GM11168 (cell line): Measurements from ENCODE around the gene MRGPRX4.
"Not testable (repeated sequence)": the region's sequence is repeated elsewhere in the genome, so short reads cannot be mapped to it uniquely, and the experiment has no call there.

Source experiments
- in situ Hi-C: fragments of 300-500 bp; cut with MboI; formaldehyde crosslinking; loops from one replicate; pipeline ENCODE4 v1.12.0; 2022; ENCODE audit warnings: low sequenced_read_pairs; ENCODE audit not compliant: unreplicated experiment

Gene MRGPRX4

DNA sequence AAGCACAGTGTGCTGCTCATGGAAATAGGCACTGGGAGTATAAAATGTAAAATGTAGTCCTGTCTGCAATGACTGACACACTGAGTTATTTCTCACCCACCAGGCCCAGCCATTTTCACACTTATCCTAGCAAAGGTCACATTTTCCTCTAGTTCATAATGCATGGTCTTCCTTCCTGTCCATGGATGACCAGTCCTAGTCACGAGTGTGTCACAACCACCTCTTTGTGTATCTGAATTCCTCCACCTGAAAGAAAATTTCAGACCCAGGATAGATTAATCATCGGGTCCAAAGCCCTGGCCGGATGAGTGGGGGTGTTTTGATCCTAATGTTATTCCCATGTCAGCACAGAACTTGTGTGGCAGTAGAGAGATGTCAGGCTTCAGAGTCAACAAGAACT is at the start of gene MRGPRX4:
MRGPRX4 (plus strand) TSS at position 172 of the 400 bp plus-strand sequence. CDS start 420 bp downstream, outside the sequence.
- in situ Hi-C loops: no loop called here

DNA sequence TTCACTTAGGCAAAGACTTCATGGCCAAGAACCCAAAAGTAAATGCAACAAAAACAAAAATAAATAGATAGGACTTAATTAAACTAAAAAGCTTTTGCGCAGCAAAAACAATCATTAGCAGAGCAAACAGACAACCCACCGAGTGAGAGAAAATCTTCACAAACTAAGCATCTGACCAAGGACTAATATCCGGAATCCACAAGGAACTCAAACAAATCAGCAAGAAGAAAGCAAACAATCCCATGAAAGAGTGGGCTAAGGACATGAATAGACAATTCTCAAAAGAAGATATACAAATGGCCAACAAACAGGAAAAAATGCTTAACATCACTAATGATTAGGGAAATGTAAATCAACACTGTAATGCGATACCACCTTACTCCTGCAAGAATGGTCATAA is 41.5 kb upstream of the MRGPRX4 start:
- in situ Hi-C loops: not testable (repeated sequence)

DNA sequence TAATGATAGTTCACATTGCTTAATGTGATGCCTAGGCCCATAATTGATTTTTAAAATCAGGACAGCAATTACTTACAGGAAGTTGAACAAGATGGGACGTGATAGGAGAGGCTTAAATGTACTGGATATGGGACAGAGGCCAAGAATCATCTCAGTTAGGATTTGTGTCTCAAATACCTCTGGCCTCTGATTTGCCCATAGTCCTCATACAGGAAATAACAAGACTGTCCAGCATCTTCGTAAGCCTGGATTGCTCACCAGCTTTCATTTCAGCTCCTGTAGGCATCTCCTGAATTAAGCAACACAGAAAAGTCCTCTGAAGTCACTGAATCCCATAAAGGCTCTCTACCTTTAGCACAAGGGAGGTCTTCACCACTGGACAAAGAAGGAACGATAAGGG is 40.3 kb upstream of the MRGPRX4 start, which contains the start of gene MRGPRX3:
MRGPRX3 (plus strand) TSS at position 231 of the 400 bp plus-strand sequence. CDS start 4,632 bp downstream, outside the sequence.
- in situ Hi-C loops: no loop called here

DNA sequence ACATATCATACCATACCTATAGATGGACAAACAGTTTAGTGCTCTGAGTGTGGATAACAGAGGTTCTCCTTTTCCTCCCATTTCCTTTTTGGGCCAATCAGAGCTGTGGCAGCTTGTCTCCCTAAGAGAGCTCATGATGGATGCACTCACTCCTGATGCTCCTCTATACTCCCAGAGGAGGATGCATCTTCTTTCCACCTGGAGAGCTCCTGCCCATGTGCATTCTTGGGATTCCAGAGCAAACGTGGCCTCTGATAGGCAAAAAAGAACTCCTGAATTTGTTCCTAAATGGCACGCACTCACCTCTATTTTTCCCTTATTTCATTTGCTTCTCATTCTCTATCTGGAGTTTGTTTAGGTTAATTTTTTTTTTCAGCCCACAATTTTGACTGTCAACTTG is 37.3 kb upstream of the MRGPRX4 start:
- in situ Hi-C loops: no loop called here

DNA sequence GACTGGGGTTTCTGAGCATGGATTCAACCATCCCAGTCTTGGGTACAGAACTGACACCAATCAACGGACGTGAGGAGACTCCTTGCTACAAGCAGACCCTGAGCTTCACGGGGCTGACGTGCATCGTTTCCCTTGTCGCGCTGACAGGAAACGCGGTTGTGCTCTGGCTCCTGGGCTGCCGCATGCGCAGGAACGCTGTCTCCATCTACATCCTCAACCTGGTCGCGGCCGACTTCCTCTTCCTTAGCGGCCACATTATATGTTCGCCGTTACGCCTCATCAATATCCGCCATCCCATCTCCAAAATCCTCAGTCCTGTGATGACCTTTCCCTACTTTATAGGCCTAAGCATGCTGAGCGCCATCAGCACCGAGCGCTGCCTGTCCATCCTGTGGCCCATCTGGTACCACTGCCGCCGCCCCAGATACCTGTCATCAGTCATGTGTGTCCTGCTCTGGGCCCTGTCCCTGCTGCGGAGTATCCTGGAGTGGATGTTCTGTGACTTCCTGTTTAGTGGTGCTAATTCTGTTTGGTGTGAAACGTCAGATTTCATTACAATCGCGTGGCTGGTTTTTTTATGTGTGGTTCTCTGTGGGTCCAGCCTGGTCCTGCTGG is 35.3 kb upstream of the MRGPRX4 start:
- in situ Hi-C loops: no loop called here

DNA sequence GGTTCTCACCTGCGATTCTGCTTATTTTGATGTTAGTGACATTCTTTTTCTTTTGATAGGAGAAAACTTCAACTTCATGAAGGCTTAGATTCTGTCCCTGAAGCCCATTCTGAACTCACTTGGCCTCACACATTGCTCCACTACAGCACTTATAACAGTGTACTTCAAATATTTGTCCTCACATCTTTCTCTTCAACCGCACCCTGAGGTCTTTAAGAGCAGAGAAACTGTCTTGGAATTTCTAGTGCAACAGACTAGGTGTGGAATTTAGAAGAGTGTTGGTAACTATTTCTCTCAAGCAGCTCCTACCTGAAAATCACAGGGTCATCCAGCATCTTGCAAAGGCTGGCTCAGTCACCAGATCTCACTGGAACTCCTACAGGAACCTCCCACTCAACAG is 32.5 kb upstream of the MRGPRX4 start:
- in situ Hi-C loops: no loop called here

DNA sequence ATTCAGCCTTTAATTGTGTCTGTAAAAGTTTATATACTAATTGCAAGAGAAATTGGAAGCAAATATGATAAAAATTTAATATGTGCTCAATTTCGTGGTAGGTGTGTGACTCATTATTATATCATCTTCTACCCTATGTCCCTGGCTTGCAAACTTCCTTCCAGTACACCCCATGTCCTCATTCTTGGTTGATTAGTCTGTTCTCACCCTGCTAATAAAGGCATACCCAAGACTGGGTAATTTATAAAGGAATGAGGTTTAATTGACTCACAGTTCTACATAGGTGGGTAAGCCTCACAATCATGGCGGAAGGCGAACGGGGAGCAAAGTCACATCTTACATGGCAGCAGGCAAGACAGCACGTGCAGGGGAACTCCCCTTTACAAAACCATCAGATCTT is 28.4 kb upstream of the MRGPRX4 start:
- in situ Hi-C loops: no loop called here

DNA sequence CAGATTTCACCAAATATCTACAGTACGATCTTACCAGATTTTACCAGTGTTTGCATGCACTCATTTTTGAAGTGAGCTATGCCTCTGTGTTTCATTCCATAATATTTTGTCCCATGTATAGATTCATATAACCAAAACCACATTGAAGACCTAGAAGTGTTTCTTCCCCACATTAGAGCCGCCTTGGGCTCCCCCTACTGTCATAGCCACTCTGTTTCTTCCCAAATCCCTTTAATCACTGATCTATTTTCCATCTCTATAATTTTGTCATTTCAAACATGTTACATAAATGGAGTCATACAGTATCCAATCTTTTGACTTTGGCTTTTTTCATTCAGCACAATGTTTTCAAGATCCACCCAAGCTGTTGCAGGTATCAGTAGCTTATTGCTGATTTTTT is 27.6 kb upstream of the MRGPRX4 start:
- in situ Hi-C loops: no loop called here

DNA sequence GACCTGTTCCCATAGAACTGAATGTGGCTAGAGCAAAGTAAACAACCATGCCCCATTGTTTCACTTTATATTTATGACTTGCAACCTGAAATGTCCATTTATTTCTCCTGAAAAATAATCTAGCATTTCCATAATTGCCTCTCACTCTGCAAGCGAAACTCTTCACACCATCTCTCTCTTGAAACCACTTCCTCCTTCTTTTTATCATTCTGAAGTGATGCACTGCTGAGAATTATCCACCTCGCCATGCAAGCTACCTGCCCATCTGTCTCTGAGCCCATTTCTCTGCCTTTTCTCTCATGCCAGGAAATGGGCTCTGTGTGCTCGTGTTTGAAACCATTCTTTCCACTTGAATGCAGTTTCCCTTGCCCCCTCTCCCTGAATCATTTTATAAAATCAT is 26.8 kb upstream of the MRGPRX4 start:
- in situ Hi-C loops: no loop called here

DNA sequence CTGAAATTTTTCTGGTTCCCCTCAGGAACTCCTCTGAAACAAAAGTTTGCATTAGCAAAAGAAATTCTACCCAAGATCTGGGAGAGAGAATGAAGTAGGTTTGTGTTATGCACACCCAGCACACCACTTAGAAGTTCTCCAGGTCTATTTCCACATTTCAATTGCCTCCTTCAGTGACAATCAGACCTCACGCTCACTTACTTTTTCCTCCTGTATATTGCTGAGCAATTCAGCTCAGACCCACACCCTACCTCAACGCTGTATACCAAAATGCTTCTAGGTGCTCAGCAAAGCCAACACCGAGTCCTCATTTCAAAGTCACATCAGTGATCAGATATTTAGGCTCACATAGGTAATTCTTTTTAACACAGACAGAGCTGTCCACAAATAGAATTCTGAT is 21.1 kb upstream of the MRGPRX4 start:
- in situ Hi-C loops: no loop called here

DNA sequence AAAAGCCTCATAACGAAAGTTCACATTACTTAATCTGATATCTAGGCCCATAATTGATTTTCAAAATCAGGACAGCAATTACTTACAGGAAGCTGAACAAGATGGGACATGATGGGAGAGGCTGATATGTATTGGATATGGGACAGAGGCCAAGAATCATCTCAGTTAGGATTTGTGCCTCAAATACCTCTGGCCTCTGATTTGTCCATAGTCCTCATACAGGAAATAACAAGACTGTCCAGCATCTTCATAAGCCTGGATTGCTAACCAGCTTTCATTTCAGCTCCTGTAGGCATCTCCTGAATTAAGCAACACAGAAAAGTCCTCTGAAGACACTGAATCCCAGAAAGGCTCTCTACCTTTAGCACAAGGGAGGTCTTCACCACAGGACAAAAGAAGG is 4.3 kb upstream of the MRGPRX4 start:
- in situ Hi-C loops: no loop called here

DNA sequence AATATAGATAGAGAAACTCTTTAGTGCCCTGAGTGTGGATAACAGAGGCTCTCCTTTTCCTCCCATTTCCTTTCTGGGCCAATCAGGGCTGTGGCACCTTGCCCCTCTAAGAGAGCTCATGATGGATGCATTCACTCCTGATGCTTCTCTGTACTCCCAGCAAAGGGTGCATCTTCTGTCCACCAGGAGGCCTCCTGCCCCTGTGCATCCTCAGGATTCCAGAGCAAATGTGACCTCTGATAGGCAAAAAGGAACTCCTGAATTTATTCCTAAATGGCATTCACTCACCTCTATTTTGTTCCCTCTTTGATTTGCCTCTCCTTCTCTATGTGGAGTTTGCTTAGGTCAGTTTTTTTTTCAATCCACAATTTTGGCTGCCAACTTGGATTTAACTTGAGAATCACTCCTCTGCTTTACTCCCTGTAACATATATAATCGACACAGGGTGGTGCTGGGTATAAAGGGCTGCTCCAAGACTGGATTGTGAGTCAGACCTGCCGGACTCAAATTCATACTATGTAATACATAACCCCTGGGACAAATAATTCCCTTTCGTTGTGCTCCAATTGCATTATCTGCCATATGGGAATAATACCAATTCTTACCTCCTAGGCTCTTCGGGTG is 1.1 kb upstream of the MRGPRX4 start:
- in situ Hi-C loops: no loop called here

DNA sequence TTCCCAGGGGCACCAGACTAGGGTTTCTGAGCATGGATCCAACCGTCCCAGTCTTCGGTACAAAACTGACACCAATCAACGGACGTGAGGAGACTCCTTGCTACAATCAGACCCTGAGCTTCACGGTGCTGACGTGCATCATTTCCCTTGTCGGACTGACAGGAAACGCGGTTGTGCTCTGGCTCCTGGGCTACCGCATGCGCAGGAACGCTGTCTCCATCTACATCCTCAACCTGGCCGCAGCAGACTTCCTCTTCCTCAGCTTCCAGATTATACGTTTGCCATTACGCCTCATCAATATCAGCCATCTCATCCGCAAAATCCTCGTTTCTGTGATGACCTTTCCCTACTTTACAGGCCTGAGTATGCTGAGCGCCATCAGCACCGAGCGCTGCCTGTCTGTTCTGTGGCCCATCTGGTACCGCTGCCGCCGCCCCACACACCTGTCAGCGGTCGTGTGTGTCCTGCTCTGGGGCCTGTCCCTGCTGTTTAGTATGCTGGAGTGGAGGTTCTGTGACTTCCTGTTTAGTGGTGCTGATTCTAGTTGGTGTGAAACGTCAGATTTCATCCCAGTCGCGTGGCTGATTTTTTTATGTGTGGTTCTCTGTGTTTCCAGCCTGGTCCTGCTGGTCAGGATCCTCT is 709 bp downstream of the MRGPRX4 start:
- in situ Hi-C loops: no loop called here

DNA sequence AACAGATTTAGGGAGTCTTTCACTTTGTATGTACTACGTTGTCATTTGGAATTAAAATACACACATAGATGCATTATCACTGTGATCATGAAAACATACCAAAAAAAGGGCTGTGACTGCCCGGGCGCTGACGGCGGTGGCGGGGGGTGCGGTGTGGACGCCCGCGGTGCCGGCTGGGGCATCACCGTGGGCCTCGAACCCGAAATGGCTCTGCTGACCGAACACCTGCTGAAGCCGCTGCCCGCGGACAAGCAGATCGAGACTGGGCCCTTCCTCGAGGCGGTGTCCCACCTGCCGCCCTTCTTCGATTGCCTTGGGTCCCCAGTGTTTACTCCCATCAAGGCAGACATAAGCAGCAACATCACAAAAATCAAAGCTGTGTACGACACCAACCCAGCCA is 16.2 kb downstream of the MRGPRX4 start:
- in situ Hi-C loops: no loop called here

DNA sequence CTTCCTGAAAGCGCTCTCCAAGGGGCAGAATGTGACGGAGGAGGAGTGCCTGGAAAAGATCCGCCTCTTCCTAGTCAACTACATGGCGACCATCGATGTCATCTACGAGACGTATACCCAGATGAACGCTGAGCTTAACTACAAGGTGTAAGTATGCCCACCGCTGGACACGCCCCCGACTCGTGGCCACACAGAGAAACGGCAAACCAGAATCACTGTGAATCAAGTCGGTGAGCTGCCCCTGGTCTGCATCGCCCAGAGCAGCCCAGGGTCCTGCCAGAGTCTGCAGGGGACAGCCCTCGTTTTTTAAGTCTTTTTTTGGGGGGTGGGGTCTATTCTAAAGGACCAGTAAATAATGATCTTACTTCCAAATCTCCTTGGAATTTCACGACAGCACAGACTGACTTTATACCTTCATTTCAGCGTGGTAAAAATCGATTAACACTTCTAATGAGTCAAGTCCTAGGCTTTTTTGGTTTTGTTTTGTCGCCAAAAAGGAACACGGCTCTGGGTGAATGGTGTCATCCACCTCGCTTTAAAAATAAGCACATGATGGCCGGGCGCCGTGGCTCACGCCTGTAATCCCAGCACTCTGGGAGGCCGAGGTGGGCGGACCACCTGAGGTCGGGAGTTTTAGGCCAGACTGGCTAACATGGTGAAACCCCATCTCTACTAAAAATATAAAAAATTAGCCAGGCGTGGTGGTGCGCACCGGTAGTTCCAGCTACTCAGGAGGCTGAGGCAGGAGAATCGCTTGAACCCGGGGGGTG is 17.0 kb downstream of the MRGPRX4 start:
- in situ Hi-C loops: not testable (repeated sequence)

DNA sequence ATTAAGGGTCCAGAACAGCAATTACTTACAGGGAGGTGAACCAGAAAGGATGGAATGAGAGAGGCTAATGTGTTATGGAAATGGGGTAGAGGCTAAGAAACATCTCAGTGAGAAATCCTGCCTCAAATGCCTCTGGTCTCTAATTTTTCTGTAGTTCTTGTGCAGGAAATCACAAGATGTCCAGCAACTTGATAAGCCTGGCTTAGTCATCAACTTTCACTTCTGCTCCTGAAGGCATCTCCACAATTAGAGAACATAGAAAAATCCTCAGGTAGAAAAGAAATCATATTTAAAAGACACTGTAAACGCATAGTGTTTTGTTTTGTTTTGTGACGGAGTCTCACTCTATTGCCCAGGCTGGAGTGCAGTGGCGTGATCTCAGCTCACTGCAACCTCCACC is 18.7 kb downstream of the MRGPRX4 start:
- in situ Hi-C loops: no loop called here

DNA sequence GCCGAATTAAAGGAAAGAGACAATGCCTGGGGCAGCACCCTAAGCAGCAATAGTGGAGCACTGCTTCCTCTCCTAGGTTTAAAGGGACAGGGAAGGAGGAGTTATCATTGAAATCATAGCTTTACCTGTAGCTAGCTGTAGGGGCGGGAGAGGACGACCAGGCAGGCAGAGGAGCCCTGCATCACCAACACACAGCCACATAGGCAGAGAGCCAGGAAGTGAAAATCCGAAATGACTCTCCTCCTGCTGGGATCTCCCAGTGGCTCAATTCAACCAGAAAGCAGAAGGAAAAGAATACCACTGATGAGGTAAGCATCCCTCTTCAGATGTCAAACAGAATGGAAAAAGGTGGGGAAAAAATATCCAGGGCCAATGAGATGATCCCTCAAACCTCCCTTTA is 20.4 kb downstream of the MRGPRX4 start:
- in situ Hi-C loops: no loop called here

DNA sequence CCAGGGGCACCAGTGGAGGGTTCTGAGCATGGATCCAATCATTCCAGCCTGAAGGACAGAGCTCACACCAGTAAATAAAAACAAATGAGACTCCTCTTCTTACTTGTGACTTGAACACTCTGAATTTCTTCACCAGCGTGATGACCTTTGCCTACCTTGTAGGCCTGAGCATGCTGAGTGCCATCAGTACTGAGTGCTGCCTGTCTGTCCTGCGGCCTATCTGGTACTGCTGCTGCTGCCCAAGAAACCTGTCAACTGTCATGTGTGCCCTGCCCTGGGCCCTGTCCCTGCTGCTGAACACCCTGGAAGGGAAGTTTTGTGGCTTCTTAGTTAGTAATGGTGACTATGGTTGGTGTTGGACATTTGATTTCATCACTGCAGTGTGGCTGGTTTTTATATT is 23.9 kb downstream of the MRGPRX4 start:
- in situ Hi-C loops: no loop called here

DNA sequence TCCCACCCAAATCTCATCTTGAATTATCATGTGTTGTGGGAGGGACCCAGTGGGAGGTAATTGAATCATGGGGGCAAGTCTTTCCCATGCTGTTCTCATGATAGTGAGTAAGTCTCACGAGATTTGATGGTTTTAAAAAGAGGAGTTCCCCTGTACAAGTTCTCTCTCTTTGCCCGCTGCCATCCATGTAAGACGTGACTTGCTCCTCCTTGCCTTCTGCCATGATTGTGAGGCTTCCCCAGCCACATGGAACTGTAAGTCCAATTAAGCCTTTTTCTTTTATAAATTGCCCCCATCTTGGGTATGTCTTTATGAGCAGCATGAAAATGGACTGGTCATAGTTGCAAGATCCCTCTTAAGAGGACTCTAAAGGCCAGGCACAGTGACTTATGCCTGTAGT is 25.1 kb downstream of the MRGPRX4 start:
- in situ Hi-C loops: not testable (repeated sequence)

DNA sequence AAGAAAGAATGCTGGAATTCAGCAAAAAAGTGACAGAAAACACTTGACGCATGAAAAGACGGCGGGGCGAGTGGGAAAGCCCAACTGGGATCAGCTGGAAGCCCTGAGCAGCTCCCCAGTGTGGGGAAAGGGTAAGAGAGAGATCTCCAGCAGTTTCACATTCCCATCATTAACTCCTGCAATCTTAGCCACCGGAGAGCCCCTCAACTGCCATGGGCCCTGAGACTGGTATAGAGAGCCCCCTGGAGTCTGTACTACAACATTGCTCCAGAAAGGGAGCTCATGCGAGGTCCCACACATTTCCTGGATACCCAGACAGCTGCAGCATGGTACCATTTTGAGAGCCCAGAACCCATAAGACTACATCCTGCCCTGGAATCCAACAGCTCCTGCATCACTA is 31.1 kb downstream of the MRGPRX4 start:
- in situ Hi-C loops: no loop called here

DNA sequence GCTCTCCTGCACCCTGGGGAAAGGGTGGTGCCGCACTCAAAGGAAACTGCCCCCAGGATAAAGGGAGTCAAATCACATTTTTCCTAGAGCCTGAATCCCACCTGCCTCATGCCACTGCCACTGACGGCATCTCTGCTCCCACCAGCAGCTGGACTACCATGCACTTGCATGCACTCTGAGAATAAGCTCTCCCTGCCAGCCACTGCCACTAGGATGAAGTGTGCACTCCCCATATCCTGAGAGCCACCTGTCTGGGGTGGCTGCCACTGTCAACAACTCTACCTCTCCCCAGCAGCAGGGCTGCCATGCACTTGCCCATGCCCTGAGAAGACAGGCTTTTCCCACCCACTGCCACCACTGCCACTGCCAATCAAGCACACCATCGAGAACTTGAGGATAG is 31.6 kb downstream of the MRGPRX4 start:
- in situ Hi-C loops: no loop called here
